AG09309 (cell line): ENCODE results near the gene MRAP2.

Experiments
- DNase-seq: peaks from one replicate; pipeline ENCODE4 v3.0.0-alpha.2; 2010; ENCODE audit warnings: low read depth
- H3K4me3 ChIP-seq: 2 replicates; pipeline ENCODE4 v1.5.1; 2011; ENCODE audit warnings: mild to moderate bottlenecking, low read depth, low read length, moderate library complexity; ENCODE audit not compliant: control insufficient read depth
- CTCF ChIP-seq: IDR thresholded peaks from 2 replicates; pipeline ENCODE4 v1.5.1; 2011; ENCODE audit warnings: mild to moderate bottlenecking, low read depth, low read length, inconsistent platforms; ENCODE audit not compliant: insufficient read depth, control insufficient read depth; ENCODE audit errors: missing control alignments

MRAP2 gene

GRCh38 chr6:84086056-84086455 lies 52.5 kb downstream of the MRAP2 start:
- no peak for TF ChIP-seq CTCF
- no peak overlapping the region for H3K4me3 ChIP-seq
- DNase-seq, result no peak

- no peak overlapping the region for H3K4me3 ChIP-seq
- TF ChIP-seq CTCF, result no peak
- DNase-seq, result no peak
Measured at GRCh38 chr6:84086545-84087429, 53.2 kb downstream of the MRAP2 start.

GRCh38 chr6:84089081-84089480 lies 55.5 kb downstream of the MRAP2 start:
- no peak for TF ChIP-seq CTCF
- DNase-seq, result no peak
- H3K4me3 ChIP-seq, result no peak overlapping the region

GRCh38 chr6:84089552-84089951 lies 56.0 kb downstream of the MRAP2 start:
- H3K4me3 ChIP-seq, result no peak overlapping the region
- TF ChIP-seq CTCF, result no peak
- DNase-seq, result no peak

- TF ChIP-seq CTCF, result no peak
- no peak for DNase-seq
- no peak overlapping the region for H3K4me3 ChIP-seq
Measured at GRCh38 chr6:84093441-84094435, 60.2 kb downstream of the MRAP2 start.

GRCh38 chr6:84095156-84095555 lies 61.6 kb downstream of the MRAP2 start:
- no peak for TF ChIP-seq CTCF
- DNase-seq, result no peak

More at GRCh38 chr6:84095156-84095555, 61.6 kb downstream of the MRAP2 start:
- H3K4me3 ChIP-seq, result no peak overlapping the region
